HL-60/S4 (cell line): ENCODE results near the gene MME.

Experiments used
- in situ Hi-C: fragments of 300-500 bp; cut with MboI; formaldehyde crosslinking; loops from 2 replicates; pipeline ENCODE4 v1.14.3; 2022; ENCODE audit warnings: low sequenced_read_pairs

MME gene

DNA sequence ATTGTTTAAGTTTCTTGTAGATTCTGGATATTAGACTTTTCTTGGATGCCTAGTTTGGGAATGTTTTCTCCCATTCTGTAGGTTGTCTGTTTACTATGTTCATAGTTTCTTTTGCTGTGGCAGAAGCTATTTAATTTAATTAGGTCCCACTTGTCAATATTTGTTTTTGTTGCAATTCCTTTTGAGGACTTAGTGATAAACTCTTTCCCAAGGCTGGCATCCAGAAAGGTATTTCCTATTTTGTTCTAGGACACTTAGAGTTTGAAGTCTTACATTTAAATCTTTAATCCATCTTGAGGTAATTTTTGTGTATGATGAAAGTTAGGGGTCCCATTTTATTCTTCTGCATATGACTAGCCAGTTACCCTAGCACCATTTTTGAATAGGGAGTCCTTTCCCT, 54.9 kb downstream of the MME start:
- in situ Hi-C loops = no loop called here

DNA sequence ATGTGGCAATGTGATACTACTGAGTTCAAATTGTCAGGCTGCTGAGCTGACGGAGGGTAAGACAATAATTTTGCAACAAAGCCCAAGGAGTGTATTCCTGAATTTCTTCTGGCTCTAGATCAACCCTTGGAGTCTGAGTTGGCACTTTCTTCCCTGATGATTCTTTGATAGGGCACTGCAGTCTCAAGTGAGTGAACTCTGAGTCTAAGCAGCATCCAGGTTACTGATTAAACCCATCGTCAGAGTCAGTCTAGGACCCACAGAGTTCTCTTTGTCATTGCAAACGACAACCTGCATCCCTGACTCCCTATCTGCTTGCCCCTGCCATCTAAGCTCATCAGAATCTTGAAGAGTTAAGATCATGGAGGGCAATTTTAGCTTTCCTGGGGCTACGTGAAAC, 58.6 kb downstream of the MME start:
- in situ Hi-C loops = no loop called here

DNA sequence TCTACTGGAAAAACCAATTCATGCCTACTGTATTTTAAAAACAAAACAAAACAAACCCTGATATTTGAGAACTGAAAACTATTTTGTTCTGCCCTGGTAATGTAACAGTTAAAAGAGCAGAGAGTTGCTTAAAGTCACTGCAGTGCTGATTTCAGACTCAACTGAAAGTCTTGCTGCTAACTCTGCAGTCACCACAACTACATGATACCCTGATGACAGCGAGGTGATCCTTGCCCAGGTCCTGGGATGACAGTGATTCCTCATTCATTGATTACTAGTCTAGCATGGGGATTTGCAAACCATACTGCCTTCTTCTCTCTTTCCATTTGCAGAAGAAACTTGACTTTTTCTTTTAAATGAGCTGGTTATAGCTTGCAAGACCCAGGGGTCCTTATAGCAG, 67.5 kb downstream of the MME start:
- in situ Hi-C loops = no loop called here

DNA sequence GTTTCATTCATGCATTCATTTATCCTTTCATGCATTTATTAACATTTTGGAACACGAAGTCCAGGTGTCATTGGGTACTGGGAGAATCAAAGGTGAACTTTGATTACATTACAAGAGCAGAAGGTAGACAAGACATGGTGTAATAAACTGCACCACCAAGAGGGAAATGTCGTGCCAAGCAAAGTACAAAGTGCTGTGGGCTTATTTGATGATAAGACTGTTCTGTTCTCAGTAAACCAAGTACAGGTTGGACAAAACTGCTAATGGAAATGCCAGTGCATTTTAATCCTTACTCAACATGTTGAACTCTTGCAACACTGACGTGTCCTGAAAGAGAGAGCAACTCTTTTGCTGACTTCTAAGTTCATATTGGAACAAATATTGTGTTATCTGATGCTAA, 69.4 kb downstream of the MME start:
- in situ Hi-C loops = no loop called here

DNA sequence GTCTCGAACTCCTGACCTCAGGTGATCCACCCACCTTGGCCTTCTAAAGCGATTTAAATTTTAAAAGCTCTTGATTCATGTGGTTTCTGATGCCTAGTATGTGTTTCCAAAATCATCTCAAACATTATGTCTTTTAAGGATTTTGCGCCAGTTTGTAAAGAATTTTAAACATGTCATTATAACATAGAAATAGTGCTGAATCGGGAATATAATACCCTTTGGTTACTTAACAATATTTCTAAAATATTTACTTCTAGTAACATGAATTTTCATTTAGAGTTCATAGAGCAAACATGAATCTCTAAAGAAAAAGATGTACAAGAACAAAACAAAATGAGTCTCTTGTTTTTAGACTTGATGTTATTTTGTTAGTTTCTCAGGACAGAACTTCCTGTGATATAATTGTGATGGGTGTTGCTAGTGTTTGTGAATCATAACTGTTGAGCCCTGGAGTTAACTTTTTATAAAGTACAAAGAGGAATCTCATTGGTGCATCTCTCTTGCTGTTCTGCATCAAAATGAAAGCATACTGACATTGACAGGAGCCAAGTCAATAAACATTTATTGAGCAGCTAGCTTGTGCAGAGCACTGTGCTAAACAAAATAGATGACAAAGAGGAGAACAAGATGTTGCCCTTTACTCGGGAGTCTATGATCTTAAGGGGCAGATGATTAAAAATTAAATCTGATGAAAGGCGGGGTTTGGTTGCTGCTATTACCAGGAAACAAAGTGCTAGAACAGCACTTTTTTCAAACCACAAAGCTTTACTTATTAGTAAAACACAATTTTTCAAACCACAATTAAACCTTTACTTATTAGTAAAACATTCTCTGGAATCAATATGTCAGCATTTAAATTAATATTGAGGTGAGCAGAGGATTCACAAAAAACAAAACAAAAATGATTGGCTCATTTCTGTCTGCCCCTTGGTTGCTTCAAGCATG, 73.4 kb downstream of the MME start:
- in situ Hi-C loops = no loop called here

DNA sequence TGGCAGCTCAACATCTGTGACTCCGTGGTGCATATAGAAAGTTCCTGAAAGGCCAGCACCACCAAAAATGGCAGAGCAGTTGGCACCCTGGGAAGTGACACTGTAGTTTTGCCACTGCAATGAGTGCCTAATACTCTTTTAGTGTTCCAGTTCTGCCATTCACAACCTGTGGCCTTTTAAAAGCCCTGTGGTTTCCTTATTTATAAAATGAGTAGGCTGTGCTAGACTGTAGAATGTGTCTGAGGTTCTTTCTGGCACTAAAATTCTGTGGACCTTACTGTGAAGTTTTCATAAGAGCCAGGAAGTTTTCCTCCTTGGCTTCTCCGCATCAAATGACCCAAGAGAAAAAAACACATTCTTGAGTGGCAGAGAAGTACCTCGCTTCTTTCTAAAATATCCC, 74.1 kb downstream of the MME start:
- in situ Hi-C loops = no loop called here

DNA sequence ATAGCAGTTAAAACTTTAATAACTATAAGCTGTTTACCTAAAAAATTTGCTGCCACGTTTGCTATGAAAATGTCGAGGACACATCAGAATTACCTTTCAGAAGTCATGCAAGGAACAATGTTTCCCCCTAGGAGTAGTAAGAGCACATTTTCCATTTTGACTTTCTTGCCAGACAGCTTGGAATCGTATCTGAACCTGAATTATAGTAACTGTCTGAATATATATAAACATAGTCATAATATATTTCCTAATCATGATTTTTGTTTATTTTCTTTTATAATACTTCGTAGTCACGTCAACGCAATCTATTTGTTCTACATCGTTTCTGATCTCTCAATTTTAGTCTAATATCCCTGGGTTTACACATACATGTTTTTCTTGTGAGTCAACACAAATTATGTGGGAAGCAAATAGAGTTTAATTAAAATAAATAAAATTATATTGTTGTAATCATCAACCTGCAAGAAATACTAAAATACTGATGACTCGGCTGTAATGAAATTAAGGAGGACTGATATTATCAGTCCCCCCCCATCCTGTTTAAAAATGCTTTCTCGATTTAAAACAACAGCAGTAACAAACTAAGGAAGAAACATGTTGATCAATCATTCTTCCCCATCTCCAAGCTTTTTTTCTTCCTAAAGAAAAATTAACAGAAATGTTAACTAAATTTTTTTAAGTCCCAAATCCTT, 78.4 kb downstream of the MME start:
- in situ Hi-C loops = no loop called here

DNA sequence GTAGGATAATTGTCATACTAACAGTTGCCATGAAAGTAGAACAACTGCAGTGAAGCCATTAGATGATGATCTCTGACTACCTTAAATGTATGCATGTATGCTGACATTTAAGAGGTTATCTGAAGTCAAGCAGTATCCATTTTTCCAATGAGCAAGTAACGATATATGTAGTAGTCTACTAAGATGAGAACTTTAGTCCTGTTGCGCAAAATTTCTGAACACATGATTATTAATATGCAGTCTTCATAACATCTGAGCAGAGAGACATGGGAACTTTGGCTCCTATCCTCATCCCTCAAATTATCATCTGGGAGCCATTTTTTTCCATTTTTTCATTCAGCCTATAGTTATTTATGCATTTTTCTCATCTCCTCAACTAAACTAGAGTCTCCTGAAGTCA, 79.2 kb downstream of the MME start:
- in situ Hi-C loops = no loop called here

DNA sequence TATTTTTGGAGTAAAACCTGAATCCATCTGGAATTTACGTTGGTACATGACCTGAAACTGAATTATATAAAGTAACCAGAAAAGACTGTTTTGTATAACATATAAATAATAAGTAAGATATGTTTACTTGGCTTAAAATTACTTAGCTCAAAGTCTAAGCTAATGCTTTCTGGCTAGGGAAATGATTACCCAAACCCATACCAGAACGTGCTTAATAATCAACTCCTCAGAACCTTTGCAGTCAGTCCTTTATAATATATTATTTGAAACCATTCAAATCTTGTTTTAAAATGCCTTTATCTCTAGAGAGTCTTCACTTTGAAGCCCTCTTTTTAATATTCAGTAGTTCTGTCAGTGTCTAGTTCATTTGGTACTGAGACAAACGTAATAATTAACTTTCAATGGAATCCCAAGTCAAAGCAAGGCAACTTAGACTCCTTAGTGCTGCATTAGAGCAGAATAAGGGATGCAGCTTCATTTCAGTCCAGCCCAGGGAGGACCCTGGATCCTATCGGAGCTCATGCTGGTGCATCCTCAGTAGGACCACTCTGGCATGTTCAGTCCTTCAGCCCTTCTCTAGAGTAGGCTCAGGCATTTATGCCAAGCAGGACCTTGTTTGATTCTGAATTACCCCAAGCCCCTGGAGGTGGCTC, 81.6 kb downstream of the MME start:
- in situ Hi-C loops = no loop called here

DNA sequence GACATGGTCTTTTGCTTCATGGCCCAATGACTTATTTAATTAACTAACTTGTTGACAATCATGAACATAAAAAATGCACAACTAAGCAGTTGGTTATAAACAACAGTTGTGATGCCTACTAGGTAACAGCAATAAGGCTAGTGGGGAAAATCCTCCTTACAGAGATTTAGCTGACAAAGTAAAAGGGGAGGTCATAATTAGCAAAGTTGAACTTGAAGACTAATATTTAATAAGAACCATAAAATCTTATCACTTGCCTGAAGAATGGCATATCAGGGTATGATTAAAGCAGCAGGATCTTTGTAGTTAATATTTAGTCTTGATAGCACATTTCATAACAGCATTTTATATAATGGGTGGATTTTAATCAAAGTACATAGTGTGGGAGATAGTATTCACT, 84.2 kb downstream of the MME start:
- in situ Hi-C loops = no loop called here

DNA sequence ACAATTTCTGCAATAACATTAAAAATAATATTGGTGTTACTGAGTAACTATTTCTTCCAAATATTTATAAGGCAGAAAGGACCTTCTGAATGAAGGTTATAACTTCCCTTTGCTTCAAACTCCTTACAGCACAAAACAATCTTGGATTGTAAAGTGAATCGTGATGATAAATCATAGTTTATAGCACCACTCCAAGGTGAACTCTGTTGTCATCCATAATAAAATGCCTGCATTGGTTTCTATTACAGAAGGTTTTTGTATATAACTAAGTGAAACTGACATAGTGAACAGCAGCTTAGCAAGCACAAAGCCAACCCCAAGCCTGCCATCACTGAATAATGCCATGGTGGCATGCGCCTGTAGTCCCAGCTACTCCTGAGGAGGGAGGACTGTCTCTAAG, 86.3 kb downstream of the MME start:
- in situ Hi-C loops = no loop called here

DNA sequence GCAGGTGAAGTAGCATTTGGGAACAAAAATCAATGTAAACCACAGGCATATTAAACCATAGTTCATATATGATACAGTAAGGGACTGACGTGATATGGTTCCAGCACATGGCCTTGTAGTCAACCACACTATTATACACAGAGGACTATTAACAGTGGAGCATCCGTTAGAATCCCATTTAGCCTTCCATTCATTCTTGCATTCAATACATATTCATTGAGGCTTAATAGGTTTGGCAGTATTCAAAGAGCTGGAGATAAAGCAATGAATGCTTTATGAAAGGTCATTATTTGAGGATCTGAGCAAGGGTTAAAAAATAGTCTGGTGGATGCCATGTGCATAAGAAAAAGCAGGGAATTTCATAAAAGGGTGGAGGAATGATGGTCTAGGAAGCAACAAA, 89.1 kb downstream of the MME start:
- in situ Hi-C loops = no loop called here

DNA sequence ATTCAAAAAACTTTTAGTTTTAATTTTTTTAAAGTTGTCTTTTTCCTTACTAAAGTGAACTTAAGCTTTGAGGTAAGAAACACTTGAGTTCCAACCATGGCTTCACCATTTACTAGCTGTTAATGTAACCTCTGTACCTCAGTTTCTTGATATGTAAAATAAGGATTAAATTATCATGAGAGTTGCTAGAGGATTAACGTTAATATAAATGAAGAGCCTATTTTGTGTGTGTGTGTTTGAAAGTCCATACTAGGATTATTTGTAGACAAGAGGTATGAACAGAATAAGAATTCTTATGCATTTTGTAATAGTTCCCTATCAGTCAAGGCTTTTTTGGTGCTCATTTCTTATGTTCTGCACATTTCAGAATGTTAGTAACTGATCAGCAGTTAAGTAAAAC, 93.7 kb downstream of the MME start:
- in situ Hi-C loops = no loop called here

DNA sequence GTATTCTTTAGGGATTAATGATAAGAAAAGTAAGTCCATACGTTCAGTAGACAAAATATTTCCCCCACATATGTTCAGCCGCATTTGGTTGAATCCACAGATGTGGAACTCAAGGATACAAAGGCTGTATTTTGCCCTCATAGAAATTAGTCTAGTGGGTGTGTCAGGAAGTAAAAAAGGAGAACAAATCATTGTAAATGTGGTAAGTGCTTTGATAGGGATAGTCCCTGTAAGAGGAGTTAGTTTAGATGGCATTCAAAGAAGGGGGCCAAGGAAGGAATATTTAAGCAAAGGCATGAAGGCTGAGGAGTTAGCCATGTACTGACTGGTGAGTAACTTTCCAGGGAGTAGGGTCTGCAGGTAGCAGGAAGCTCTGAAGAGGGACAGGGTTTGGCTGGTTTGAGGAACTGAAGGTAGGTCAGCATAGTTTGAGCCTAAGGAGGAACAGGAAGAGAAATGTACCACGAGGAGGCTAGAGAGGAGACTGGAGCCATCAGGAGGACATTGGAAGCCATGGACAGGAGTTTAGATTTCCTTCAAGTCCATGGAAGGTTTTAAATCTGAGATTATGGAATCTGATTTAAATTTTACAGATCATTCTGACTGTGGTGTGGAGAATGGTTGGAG, 98.8 kb downstream of the MME start:
- in situ Hi-C loops = no loop called here

DNA sequence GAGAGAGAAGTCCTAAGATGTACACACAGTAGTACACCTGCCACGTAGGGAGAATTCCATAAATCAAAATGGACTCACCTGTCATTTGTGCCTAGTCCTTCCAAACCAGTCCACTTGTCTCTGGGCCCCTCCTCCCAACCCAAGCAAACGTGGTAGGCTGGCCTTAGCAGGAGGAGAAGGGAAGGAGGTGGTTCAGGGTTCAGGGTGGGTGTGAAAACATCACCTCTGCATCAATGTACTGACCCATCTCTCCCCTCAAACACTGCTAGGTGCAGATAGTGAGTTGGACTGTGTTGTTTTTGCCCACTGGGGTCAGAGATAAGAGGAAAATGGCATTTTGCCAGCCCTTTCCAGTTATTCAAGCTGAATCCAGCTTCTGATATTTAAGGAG, 99.3 kb downstream of the MME start:
- in situ Hi-C loops = no loop called here

DNA sequence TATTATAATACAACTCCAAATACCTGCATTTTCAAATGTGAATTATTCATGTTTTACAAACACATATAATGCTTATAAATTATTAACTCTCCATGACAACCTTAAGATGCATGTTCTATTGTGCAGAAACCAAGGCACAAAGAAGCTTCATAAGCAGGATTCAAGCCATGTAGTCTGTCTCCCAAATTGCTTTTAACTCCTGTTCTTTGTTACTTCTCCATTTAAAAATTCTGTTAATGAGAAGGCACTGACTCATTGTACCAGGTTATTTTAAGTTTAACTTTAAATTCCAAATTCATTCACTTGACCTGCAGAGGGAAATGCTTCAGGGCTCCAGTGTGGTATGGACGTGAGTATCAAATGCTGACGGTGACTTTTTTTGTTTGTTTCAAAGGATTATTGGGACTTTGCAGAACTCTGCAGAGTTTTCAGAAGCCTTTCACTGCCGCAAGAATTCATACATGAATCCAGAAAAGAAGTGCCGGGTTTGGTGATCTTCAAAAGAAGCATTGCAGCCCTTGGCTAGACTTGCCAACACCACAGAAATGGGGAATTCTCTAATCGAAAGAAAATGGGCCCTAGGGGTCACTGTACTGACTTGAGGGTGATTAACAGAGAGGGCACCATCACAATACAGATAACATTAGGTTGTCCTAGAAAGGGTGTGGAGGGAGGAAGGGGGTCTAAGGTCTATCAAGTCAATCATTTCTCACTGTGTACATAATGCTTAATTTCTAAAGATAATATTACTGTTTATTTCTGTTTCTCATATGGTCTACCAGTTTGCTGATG, 100.0 kb downstream of the MME start:
- in situ Hi-C loops = no loop called here

DNA sequence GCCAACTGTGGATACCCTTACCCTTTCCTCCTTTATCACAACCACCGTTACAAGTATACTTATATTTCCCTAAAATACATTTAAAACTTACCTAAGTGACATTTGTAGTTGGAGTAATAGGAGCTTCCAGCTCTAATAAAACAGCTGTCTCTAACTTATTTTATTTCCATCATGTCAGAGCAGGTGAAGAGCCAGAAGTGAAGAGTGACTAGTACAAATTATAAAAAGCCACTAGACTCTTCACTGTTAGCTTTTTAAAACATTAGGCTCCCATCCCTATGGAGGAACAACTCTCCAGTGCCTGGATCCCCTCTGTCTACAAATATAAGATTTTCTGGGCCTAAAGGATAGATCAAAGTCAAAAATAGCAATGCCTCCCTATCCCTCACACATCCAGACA, 102.3 kb downstream of the MME start:
- in situ Hi-C loops = no loop called here

DNA sequence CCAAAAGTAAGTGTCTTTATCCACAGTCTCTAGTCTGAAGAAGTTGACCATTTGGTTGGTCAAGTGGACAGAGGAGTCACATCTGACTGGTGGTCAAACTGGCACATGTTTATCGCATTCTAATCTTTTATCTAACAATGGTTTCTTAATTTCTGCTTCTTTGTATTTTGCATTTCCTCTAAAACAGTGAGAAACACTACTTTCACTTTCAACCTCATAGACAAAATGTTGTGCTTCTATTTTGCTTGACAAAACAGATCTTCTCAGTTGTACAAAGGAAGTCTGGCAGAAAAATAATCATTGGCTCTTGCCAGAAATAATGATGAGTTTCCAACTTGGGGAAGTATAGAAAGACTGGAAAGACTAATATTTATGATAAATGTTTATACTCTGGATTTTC, 103.9 kb downstream of the MME start:
- in situ Hi-C loops = no loop called here

DNA sequence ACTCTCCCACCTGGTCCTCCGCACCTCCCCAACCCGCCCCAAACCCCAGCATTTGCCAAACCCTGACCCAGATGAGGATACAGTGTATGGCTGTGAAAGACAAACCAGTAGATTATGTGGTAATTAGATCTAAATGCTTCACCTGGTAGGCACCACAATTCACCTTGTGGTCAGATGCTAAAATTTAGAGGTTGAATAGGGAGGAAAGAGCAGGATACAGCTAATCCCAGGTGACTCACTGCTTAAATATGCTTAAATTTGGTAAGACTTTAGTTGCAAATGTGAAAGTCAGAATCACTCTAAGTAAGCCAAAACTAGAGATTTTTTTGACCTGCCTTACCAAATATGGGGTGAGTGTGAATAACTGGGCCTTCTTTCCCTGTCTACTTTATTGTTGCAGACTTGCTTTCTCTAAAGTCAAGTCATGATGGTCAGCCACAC, 105.5 kb downstream of the MME start:
- in situ Hi-C loops = no loop called here

DNA sequence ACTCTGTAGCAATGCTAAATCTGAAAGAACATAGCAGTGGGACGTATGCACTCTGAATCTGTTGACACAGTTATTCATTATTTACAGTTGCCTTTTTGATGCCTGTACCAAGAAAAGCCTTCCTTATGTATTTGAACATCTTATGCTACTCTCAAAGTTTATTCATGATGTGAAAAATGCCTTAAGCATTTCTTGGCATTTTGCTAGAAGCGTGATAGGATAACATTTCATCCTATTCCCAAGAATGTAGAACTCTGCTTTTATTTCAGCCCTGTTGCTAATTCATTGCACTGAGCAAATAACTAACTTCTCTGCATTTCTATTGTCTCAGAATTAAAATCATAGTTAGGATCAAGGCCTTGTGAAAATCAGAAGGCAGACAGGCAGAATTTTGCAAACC, 107.9 kb downstream of the MME start:
- in situ Hi-C loops = no loop called here

DNA sequence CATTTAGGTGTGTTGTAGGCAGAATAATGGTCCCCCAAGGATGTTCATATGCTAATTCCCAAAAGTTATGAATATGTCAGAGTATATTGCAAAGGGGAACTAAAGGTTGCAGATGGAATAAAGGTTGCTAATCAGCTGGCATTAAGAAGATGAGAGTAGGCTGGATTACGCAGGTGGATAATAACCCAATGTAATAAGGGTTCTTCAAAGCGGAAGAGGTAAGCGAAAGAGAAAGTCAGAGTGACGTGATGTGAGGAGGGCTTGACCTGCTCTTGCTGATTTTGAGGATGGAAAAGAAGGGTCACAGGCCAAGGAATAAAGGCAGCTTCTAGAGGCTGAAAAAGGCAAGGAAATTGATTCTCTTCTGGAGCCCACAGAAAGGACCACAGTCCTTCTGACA, 109.4 kb downstream of the MME start:
- in situ Hi-C loops = no loop called here
